Measurements from ENCODE around the gene PPP1R9B.

PPP1R9B gene

DNA sequence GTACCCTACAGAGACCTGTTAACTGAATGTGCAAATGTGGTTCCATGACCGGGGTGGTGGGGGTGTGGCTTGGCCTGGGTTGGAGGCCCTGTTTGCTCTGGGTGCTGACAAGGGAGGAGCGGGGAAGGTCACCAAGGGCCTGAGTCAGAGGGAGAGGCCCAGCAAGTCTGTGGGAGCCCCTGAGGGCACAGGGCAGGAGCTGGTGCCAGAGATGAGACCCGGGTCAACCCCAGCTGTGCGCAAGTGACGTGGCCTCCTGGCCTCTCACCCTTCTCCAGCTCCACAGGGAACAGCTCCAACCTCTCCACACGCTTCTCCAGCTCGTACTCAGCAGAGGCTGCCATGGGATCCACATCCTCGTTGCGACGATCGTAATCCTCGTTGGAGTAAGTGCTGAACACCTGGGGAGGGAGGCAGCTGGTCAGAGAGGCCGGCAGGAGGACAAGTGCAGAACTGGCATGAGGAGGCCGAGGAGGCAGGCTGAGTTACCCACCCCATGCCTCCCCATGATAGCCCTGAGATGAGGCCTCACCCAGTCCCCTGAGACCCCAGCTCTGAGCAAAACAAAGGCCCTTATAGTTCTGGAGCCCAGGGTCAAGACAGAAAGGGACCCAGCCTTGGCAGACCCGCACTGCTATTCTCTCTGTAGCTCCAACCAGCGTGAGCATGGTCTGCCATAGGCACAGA is 5.5 kb downstream of the PPP1R9B start:
- no peak overlapping the region for H3K27ac ChIP-seq
- no peak for DNase-seq (ENCODE audit: low read depth, low spot score)

GRCh38 chr17:50144355-50144754 is 6.1 kb downstream of the PPP1R9B start:
- no peak for DNase-seq (ENCODE audit: low read depth, low spot score)
- H3K27ac ChIP-seq = no peak overlapping the region

- DNase-seq (ENCODE audit: low read depth, low spot score) = no peak
- no peak overlapping the region for H3K27ac ChIP-seq
Observed at GRCh38 chr17:50143461-50144176, 6.9 kb downstream of the PPP1R9B start.

DNA sequence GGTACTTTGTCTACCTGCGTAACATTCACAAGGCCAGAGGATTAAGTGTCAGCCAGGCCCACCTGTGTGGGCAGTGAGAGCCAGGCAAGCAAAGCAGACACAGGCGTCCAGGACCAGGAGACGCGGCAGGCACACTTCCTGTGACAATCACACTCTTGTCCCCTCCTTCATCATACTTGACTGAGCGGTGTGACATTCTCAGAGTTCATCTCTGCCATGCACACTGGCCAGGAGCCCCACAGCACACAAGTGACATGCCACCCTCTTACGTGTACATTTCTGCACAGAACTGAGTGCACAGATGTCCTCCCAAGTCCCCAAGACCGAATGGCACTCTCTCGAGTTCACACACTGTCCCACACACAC is 8.7 kb downstream of the PPP1R9B start:
- DNase-seq (ENCODE audit: low read depth, low spot score) = no peak
- no peak overlapping the region for H3K27ac ChIP-seq

GRCh38 chr17:50141026-50141744 is 9.3 kb downstream of the PPP1R9B start:
- DNase-seq (ENCODE audit: low read depth, low spot score) = no peak
- H3K27ac ChIP-seq = no peak overlapping the region

DNA sequence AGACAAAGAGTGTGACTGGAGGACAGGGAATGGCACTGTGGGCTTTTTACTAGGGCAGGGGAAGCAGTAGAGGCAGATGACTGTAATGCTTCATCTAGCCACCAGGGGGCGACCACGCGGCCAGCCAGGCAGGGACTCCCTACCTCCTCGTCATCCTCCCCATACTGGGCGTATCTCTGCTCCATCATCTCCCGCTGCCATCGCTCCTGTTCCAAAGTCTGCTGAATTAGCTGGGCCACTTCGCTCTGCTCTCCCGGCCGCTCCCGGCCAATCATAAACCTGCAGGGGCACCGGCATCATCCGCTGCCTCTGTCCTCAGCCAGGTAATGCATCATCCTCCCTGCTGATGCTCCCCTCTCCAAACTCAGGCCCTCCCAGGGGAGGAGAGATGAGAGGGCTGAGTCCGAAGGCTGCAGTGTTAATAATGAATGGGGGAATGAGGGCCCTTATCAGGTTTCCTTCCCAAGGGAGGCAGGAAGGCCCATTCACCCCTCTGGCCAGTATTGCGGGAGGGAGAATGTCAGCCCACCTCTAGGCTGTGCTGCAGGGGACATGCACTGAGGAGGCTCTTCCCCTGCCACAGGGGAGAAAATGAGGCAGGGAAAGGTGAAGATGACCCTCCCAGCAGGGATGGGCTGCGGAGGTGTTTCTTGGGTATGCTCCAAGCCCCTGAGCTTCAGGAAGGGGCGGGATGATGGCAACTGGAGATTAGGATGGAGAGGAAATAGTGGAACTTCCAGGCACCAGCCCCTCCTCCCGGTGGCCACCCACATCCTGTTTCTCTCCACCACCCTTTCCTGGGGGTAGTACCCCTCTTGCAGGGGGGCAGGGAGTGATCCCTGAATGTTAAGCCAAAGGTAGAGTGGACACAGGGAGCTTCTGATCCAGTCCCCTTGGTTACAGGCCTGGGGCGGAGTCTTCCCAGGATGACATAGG is 10.3 kb downstream of the PPP1R9B start:
- no peak for DNase-seq (ENCODE audit: low read depth, low spot score)
- H3K27ac ChIP-seq = no peak overlapping the region

- DNase-seq (ENCODE audit: low read depth, low spot score) = no peak
- no peak overlapping the region for H3K27ac ChIP-seq
Observed at GRCh38 chr17:50139185-50139783, 11.2 kb downstream of the PPP1R9B start.

GRCh38 chr17:50137042-50137441 is 13.4 kb downstream of the PPP1R9B start:
- no peak for DNase-seq (ENCODE audit: low read depth, low spot score)
- H3K27ac ChIP-seq = no peak overlapping the region

DNA sequence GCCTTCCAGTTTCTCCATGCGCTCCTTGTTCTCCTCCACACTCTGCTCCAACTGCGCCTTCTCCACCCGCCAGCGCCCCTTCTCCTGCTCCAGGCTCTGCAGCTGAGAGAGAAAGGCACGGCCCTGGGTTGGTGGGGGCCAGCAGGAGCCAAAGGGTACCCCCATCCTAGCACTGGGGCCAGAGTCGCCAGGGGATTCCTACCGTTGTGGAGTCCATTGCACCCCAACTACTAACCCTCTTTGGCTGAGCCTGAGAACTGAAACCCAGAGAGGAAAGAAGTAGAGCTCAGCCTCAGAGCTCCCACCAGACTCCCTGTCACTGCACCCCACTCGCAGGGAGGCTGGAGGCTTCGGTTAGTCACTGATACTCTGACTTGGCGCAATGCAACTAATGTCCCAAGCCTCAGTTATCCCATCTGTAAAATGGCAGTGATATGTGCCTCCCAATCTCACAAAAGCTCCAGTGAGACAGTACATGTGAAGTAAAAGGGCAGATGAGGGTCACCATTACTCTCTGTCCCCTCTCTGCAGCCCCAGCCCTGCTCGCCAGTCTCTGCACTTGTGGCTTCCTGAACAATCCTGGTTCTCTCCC is 14.3 kb downstream of the PPP1R9B start:
- H3K27ac ChIP-seq = no peak overlapping the region
- DNase-seq (ENCODE audit: low read depth, low spot score) = no peak

DNA sequence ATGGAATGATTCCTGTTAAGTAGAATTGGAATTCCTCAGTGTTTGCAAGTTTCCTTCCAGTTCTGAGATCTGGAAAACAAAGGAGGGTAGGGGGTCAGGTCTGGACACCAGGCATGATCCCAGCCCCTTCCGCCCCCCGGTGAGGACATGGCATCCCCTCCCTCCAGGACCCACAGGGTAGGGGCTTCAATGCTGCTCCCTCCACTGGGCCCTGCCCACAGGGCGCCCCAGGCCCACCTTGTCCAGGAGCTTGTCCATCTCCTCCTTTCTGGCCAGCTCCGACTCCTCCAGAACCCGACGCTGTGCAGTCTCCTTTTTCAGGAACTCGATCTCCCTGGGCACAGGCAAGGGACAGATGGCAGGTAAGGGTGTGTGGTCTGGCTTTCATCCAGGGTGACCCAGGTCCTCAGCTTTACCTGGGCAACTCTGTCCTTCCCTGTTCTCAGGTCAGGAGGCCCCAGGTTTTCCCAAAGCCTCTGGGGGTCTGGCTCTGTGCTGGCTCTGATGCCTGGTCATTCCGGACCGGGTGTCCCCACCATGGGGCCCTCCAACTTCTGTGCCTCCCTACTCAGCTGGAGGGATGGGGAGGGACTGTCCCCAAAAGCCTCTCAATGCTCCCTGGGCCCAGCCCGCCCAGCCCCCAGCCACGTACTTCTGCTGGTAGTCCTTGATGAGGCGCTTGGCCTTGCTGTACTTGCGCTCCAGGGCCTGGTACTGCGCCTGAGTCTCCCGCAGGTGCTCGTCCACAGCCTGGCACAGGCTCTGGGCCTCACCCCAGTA is 15.0 kb downstream of the PPP1R9B start:
- no peak for DNase-seq (ENCODE audit: low read depth, low spot score)
- H3K27ac ChIP-seq = no peak overlapping the region

- no peak for DNase-seq (ENCODE audit: low read depth, low spot score)
- H3K27ac ChIP-seq = no peak overlapping the region
Observed at GRCh38 chr17:50134206-50135110, 16.0 kb downstream of the PPP1R9B start.

GRCh38 chr17:50133769-50134099 is 16.7 kb downstream of the PPP1R9B start:
- no peak for DNase-seq (ENCODE audit: low read depth, low spot score)
- no peak overlapping the region for H3K27ac ChIP-seq

DNA sequence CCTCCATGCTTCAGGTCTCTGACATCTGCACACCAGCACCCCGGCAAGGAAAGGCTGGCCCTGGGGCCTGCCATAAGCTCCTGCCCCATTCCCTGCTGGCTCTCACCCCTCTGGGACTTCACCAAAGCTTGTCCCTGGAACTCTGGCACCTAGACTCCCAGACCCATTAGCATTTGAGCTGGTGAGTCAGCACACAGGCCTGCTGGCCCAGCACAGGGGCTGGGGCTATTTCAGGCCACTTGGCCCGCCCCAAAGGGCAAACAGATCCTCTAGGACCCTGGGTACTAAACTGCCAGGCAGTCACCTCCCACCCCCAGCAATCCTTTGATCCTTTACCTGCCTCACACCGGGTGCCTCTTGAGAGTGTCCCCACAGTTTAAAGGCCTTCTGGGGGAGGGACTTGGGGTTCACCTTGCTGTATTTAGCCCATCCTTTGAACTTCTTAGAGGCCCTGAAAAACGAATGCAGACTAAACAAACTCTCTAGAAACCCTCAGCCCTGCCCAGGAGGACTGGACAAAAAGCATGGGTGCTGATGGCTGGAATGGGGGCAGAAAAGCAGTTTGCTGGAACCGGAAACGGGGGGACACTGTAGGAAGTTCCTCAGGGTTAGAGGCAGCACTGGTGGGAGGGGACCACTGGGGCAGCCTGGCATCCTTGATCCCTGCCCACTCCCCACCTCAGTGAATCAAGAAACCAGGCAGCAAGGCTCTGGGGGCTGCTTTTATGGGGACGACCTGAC is 17.3 kb downstream of the PPP1R9B start:
- no peak for DNase-seq (ENCODE audit: low read depth, low spot score)
- H3K27ac ChIP-seq = no peak overlapping the region

- DNase-seq (ENCODE audit: low read depth, low spot score) = no peak
Observed at GRCh38 chr17:50132104-50132794, 18.2 kb downstream of the PPP1R9B start.

DNA sequence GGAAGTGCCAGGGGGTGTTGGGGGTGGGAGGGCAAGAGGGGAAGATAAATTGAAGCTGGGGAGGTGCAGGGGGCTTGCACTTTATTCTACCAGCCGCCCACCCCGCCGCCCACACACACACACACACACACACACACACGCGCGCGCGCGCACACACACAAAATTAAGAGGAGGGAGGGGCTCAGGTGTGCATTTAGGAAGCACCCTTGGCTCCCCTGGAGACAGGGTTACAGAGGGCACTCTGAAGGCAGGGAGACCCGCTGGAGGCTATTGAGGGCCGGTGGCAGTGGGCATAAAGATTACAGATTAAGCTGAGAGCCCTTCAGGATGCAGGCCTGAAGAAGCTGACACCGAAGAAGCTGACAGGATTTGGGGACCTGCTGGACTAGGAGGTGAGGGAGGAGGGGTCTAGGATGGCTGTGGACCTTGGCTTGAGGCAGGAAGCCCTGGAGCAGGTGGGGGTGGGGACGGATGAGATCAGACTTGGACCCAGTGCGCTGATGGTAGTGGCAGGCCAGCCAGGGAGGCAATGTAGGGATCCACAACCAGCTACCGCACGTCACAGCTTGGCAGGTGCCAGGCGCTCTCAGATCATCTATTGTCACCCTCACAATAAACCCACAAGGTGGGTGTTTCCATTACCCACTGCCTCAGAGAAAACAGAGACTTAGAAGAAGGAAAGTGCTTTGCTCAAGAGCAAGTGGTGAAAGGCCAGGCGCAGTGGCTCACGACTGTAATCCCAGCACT is 19.7 kb downstream of the PPP1R9B start:
- H3K27ac ChIP-seq = no peak overlapping the region
- no peak for DNase-seq (ENCODE audit: low read depth, low spot score)

More at GRCh38 chr17:50132104-50132794, 18.2 kb downstream of the PPP1R9B start:
- H3K27ac ChIP-seq = no peak overlapping the region
